NCI-H748 (cell line): ENCODE data around the gene KCNN1.
"Not testable (repeated sequence)": the region's sequence is repeated elsewhere in the genome, so short reads cannot be mapped to it uniquely, and the experiment has no call there.

Source experiments
- DNase-seq: peaks from one replicate; lab custom pipeline; 2025; ENCODE audit not compliant: unreplicated experiment; lab: John Stamatoyannopoulos, UW

KCNN1 gene

GRCh38 chr19:18027151-18027550, 60.2 kb downstream of the KCNN1 start:
- no peak for DNase-seq

DNA sequence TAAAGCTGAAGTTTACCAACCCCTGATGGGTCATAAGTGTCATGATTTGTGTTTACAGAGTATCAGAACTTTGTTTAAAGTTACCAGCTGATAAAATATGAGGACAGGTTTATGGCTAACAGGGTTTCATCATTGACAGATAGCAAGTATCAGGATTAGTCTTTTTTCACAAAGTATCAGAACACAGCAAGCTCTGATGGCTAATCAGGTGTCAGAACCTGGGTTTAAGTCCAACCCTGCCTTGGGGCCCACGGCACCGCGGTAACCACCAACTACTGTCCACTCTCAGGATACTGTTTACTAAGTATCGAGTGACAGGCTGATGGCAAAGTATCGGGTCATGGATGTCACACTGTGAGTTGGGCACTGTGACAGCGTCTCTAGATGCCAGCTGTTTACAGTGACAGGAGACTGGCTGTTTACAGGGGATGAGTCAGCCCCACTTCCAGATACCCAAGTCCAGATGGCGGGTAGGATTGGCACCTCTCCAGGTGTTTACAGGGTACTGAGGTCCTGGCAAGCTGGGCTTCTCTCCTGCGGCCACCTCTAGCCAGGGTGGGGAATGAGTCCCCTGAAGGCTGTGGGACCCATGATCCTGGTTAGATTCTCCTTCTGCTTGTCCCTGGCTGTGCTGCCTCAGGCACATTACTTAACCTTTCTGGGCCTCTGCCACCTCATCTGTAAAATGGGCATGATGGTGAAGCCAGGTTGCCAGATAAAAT, 62.9 kb downstream of the KCNN1 start:
- peak; percentile 70 for DNase-seq

GRCh38 chr19:18031401-18031800, 64.5 kb downstream of the KCNN1 start:
- not testable (repeated sequence) for DNase-seq

DNA sequence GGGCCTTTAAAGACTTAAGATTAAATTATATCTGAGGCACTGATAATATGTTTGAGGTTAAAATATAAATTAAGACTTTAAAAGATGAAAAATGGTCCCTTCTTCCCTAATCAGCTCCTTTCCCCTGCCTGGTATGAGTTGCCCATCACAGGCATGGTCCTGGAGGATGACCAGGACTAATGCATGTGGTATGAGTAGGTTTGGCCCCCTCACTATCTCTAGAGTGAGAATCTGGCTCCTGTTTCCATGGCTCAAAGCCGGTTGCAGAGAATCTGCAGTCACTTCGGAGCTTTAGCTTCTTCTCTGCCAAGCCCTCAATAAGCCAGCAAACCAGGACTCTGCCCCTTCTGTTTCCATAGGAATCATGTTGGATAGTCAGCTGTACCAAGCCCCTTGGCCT, 65.2 kb downstream of the KCNN1 start:
- not testable (repeated sequence) for DNase-seq

DNA sequence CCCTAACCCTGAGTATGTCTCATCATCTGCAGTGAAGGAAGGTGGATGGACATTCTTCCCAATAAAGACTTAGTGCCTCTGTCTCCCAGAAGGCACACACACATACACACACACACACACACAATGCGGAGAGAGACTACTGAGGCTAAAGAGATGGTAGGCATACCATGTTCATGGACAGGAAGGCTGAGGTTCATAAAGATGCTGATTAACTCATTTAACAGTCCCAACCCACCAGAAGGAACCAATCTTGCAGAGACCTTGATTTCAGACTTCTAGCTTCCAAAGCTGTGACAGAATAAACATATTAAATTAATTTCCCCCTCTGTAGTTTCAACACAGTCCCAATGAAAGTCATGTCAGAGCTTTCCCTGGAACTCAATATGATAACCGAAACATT, 74.1 kb downstream of the KCNN1 start:
- no peak for DNase-seq

DNA sequence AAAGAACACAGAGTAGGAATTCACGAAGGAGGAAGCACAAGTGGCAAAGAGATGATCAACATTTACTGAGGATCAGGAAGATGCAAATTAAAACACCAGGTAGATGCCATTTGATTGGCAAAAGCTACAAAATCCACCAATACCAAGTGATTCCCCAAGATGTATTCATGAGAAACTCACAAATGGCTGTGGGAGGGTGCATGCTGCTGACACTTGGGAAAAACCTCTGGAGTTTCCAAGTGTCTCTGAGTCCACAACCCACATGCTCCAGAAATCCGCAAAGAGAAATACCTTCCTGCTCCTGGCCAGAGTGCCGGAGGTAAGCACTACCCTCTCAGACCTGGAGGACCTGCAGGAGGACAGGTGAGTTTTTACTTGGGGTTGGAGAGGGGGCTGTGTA, 76.8 kb downstream of the KCNN1 start:
- DNase-seq: no peak

- peak; percentile 33 for DNase-seq
Measured at GRCh38 chr19:18044825-18045304, 78.0 kb downstream of the KCNN1 start.

GRCh38 chr19:18045307-18046050, 78.6 kb downstream of the KCNN1 start:
- DNase-seq: no peak

DNA sequence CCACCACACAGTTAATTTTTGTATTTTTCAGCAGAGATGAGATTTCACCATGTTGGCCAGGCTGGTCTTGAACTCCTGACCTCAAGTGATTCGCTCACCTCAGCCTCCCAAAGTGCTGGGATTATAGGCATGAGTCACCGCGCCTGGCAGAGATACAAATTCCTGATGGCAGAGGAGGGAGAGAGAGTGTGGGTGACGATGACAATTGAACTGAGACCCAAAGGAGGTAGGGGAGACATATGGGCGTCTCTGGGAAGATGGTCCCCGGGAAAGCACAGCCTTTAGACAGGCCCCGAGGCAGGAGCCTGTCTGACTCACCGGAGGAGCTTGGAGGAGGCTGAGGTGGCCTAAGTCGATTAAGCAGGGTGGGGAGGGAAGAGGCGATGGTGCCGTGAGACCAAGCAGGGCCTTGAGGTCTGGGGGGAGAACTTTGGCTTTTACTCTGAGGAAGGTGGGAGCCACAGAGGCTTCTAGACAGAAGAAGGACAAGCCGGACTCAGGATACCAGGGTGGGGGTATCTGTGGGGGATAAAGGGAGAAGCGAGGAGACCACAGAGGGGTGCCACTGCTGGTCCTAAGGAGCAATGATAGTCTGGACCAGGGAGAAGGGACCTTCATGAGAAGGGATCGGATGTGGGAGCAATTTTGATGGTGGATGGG, 79.3 kb downstream of the KCNN1 start:
- no peak for DNase-seq

DNA sequence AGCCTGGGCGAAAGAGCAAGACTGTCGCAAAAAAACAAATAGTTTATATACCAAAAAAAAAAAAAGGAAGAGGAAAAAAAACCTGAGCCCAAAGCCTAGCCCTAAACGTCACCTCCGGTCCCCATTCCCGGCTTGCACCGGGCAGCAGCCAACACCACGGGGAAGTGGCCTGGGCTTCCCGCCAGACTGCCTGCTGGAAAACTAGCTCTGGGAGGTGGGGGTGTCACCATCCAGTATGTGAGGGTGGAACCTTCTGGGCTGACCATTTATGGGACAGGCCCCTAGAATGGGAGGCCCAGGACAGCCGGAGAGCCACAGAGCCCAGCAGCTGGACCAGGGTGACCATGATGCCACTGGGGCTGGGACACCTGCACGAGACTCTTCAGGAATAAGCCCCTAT, 82.5 kb downstream of the KCNN1 start:
- no peak for DNase-seq
